Upper lobe of left lung (tissue), 4 donors: Measurements from ENCODE around the gene AGAP3.

ENCODE experiments used
- POLR2A ChIP-seq, 4 donors: fragments of 450-650 bp; IDR thresholded peaks; one replicate each; pipeline ENCODE4 v1.5.1; 2016 to 2017; ENCODE audit warnings: antibody characterized with exemption in 4 of 4, mild to moderate bottlenecking in 2 of 4
- POLR2AphosphoS5 ChIP-seq, 2 donors: sonication (generic); formaldehyde crosslinking; IDR thresholded peaks; one replicate each; pipeline ENCODE4 v1.5.1; 2017; ENCODE audit warnings: antibody characterized with exemption in 2 of 2
- TF ChIP-seq, protein P1 (sequence below), 6 experiments: fragments of 450-650 bp in 4 of 6; fragments of 200-600 bp in 2 of 6; sonication (generic) in 2 of 6; IDR thresholded peaks; one replicate each; pipeline ENCODE4 v1.5.1; 2016 to 2019; ENCODE audit warnings: antibody characterized with exemption in 6 of 6

DNA sequence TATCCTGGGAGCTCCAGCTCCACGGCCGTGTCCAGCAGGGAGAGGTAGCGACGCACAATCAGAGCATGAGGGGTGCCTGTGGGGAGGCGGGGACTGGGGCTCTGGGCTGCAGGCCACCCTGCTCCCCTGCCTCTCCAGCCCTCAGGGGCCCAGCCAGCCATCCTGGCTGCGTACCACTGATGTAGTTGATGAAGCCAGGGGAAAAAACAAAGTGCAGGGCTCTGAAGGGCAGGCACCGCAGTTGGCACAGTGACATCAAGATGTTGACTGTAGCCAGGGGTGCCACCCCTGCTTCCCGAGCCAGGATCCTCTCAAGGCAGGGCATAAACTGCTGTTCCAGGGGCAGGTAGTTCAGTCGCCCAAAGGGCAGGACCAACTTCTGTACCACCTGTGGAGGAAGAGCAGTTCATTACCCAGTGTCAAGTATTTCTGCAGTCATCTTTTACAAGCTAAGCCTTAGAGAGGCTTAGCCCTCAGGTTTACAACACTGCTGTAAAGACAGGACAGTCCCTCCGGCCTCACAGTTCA, 8.5 kb upstream of the AGAP3 start:
- TF ChIP-seq, protein P1, sequence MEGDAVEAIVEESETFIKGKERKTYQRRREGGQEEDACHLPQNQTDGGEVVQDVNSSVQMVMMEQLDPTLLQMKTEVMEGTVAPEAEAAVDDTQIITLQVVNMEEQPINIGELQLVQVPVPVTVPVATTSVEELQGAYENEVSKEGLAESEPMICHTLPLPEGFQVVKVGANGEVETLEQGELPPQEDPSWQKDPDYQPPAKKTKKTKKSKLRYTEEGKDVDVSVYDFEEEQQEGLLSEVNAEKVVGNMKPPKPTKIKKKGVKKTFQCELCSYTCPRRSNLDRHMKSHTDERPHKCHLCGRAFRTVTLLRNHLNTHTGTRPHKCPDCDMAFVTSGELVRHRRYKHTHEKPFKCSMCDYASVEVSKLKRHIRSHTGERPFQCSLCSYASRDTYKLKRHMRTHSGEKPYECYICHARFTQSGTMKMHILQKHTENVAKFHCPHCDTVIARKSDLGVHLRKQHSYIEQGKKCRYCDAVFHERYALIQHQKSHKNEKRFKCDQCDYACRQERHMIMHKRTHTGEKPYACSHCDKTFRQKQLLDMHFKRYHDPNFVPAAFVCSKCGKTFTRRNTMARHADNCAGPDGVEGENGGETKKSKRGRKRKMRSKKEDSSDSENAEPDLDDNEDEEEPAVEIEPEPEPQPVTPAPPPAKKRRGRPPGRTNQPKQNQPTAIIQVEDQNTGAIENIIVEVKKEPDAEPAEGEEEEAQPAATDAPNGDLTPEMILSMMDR (IDR thresholded peaks at IDR 0.05): no peak
- no peak for TF ChIP-seq POLR2AphosphoS5 (IDR thresholded peaks at IDR 0.05)
- no peak for TF ChIP-seq POLR2A (IDR thresholded peaks at IDR 0.05)
